Right atrium auricular region (tissue), 2 donors: Measurements from ENCODE around the gene RPS21. TPM values are rescaled to one million over a fixed set of nuclear protein-coding genes. Genes with fewer than 3 reads are reported as not detected.

ENCODE experiments used
- DNase-seq: peaks from one replicate; pipeline ENCODE4 v3.0.0-alpha.2; 2019; ENCODE audit warnings: low spot score
- H3K27ac ChIP-seq, 2 donors: fragments of 200-600 bp; sonication (generic); 1 replicate in 1 of 2; 2 replicates in 1 of 2; pipeline ENCODE4 v1.5.1; 2016 to 2019
- H3K27me3 ChIP-seq, 2 donors: fragments of 200-600 bp; sonication (generic); one replicate each; pipeline versions ENCODE4 v1.5.1 to v1.6.0; 2017 to 2019
- H3K36me3 ChIP-seq: fragments of 200-600 bp; sonication (generic); one replicate; pipeline ENCODE4 v1.5.1; 2016
- H3K4me1 ChIP-seq, 2 donors: fragments of 200-600 bp; sonication (generic); one replicate each; pipeline versions ENCODE4 v1.5.1 to v1.6.0; 2017 to 2019
- H3K4me3 ChIP-seq, 2 donors: fragments of 200-600 bp; sonication (generic); 1 replicate in 1 of 2; 2 replicates in 1 of 2; pipeline ENCODE4 v1.5.1; 2017 to 2019; ENCODE audit warnings: mild to moderate bottlenecking in 1 of 2, moderate library complexity in 1 of 2
- H3K9me3 ChIP-seq, 2 donors: fragments of 200-600 bp; sonication (generic); one replicate each; pipeline ENCODE4 v1.5.1; 2019
- CTCF ChIP-seq, 2 donors: fragments of 200-600 bp; sonication (generic); IDR thresholded peaks; one replicate each; pipeline ENCODE4 v1.5.1; 2019; ENCODE audit warnings: antibody characterized with exemption in 2 of 2
- total RNA-seq, 2 donors: library from RNA; depleted of rRNA; stranded (reverse); fragments of >200 nt; gene quantifications; one replicate each; pipeline ENCODE4 v1.1.0, GENCODE V29; 2016

RPS21 gene
- total RNA-seq, 2 donors from 2014 or later, result 1,510 to 1,937 TPM

- Histone ChIP-seq H3K9me3 (no peaks in the 10 kb centered on the region), H3K27me3 (no peaks in the 10 kb centered on the region), H3K27ac (no peak overlapping the region), H3K4me1 (no peaks in the 10 kb centered on the region), H3K4me3 (no peak overlapping the region), H3K36me3 (peaks cover 43% of the 10 kb centered on the region)
- no peak for DNase-seq
- TF ChIP-seq CTCF (IDR thresholded peaks at IDR 0.05), result no peak
Observed at GRCh38 chr20:62344092-62344491, 42.8 kb upstream of the RPS21 start.

GRCh38 chr20:62344782-62345181 is 42.1 kb upstream of the RPS21 start:
- H3K36me3 ChIP-seq, result peaks cover 36% of the 10 kb centered on the region
- H3K4me1 ChIP-seq, result no peaks in the 10 kb centered on the region
- no peak for DNase-seq
- H3K27ac ChIP-seq, result no peak overlapping the region
- no peaks in the 10 kb centered on the region for H3K27me3 ChIP-seq
- H3K4me3 ChIP-seq, result no peak overlapping the region
- no peaks in the 10 kb centered on the region for H3K9me3 ChIP-seq
- no peak for TF ChIP-seq CTCF (IDR thresholded peaks at IDR 0.05)

GRCh38 chr20:62345681-62346370 is 41.1 kb upstream of the RPS21 start:
- no peak for DNase-seq
- TF ChIP-seq CTCF (IDR thresholded peaks at IDR 0.05), result no peak
- no peaks in the 10 kb centered on the region for H3K9me3 ChIP-seq
- H3K4me1 ChIP-seq, result no peaks in the 10 kb centered on the region
- H3K4me3 ChIP-seq, result no peak overlapping the region
- no peaks in the 10 kb centered on the region for H3K27me3 ChIP-seq
- H3K36me3 ChIP-seq, result peaks cover 33% of the 10 kb centered on the region
- H3K27ac ChIP-seq, result no peak overlapping the region

GRCh38 chr20:62346398-62347150 is 40.3 kb upstream of the RPS21 start:
- no peaks in the 10 kb centered on the region for H3K27me3 ChIP-seq
- DNase-seq, result no peak
- H3K9me3 ChIP-seq, result no peaks in the 10 kb centered on the region
- no peak for TF ChIP-seq CTCF (IDR thresholded peaks at IDR 0.05)
- H3K27ac ChIP-seq, result no peak overlapping the region
- H3K4me1 ChIP-seq, result no peaks in the 10 kb centered on the region
- H3K36me3 ChIP-seq, result peaks cover 33% of the 10 kb centered on the region
- no peak overlapping the region for H3K4me3 ChIP-seq

- H3K36me3 ChIP-seq, result peaks cover 37% of the 10 kb centered on the region
Observed at GRCh38 chr20:62347151-62347404, 39.8 kb upstream of the RPS21 start.

More at GRCh38 chr20:62347151-62347404, 39.8 kb upstream of the RPS21 start:
- Histone ChIP-seq H3K4me3 (no peak overlapping the region), H3K9me3 (no peaks in the 10 kb centered on the region), H3K27ac (no peak overlapping the region), H3K27me3 (no peaks in the 10 kb centered on the region), H3K4me1 (peaks cover 0 to under 1% of the 10 kb centered on the region in 2 donors)
- DNase-seq, result no peak
- TF ChIP-seq CTCF (IDR thresholded peaks at IDR 0.05), result no peak
